HUES48 (cell line): ENCODE measurements around the gene SEC24C.

ENCODE experiments used
- H3K27ac ChIP-seq: one replicate; pipeline ENCODE4 v1.7.0; 2013; ENCODE audit warnings: low read depth, low read length, inconsistent platforms
- H3K27me3 ChIP-seq: 2 replicates; pipeline ENCODE4 v1.6.1; 2013; ENCODE audit warnings: mild to moderate bottlenecking, low read length; ENCODE audit not compliant: control insufficient read depth, insufficient read depth
- H3K36me3 ChIP-seq: 2 replicates; pipeline ENCODE4 v1.6.1; 2013; ENCODE audit warnings: low read length; ENCODE audit not compliant: control insufficient read depth, insufficient read depth
- H3K4me1 ChIP-seq: 2 replicates; pipeline ENCODE4 v1.6.1; 2013; ENCODE audit warnings: mild to moderate bottlenecking, low read length; ENCODE audit not compliant: control insufficient read depth, insufficient read depth
- H3K4me3 ChIP-seq: 2 replicates; pipeline ENCODE4 v1.5.1; 2013; ENCODE audit warnings: mild to moderate bottlenecking, low read depth, low read length
- H3K9ac ChIP-seq: 2 replicates; pipeline ENCODE4 v1.6.1; 2013; ENCODE audit warnings: mild to moderate bottlenecking, low read depth, low read length, moderate library complexity
- H3K9me3 ChIP-seq: 2 replicates; pipeline ENCODE4 v1.6.1; 2013; ENCODE audit warnings: low read length; ENCODE audit not compliant: control insufficient read depth, insufficient read depth

Gene SEC24C

GRCh38 chr10:73758704-73759511 is 14.7 kb downstream of the SEC24C start:
- no peaks in the 10 kb centered on the region for H3K27me3 ChIP-seq
- no peaks in the 10 kb centered on the region for H3K9me3 ChIP-seq
- no peak overlapping the region for H3K27ac ChIP-seq
- no peak overlapping the region for H3K4me3 ChIP-seq
- no peaks in the 10 kb centered on the region for H3K4me1 ChIP-seq
- no peak overlapping the region for H3K9ac ChIP-seq
- peaks cover 49% of the 10 kb centered on the region for H3K36me3 ChIP-seq

- Histone ChIP-seq H3K4me1 (no peaks in the 10 kb centered on the region), H3K36me3 (peaks cover 53% of the 10 kb centered on the region), H3K27ac (no peak overlapping the region), H3K9me3 (no peaks in the 10 kb centered on the region), H3K9ac (no peak overlapping the region), H3K27me3 (no peaks in the 10 kb centered on the region), H3K4me3 (no peak overlapping the region)
Observed at GRCh38 chr10:73759512-73760115, 15.4 kb downstream of the SEC24C start.

DNA sequence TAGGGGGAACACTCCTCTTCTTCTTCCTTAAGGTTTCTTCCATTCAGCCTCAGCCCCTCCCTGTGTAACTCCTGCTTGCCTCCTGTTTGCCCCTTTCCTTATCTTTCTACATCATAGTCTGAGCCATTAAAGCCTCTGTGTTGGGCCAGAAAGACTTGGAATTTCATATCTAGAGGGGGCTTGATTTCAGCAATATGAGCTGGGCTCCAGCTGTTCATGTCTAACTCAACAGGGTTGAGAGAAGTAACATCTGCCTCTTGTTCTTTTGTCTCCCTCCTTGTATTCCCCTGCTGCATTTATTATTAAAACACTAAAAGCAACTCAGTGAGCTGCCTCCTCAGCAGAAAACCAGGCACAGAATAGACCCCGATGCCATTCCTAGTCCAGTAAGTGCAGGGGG is 17.6 kb downstream of the SEC24C start:
- no peaks in the 10 kb centered on the region for H3K4me1 ChIP-seq
- no peak overlapping the region for H3K9ac ChIP-seq
- H3K27me3 ChIP-seq = no peaks in the 10 kb centered on the region
- no peak overlapping the region for H3K4me3 ChIP-seq
- no peaks in the 10 kb centered on the region for H3K9me3 ChIP-seq
- peaks cover 75% of the 10 kb centered on the region for H3K36me3 ChIP-seq
- H3K27ac ChIP-seq = no peak overlapping the region

DNA sequence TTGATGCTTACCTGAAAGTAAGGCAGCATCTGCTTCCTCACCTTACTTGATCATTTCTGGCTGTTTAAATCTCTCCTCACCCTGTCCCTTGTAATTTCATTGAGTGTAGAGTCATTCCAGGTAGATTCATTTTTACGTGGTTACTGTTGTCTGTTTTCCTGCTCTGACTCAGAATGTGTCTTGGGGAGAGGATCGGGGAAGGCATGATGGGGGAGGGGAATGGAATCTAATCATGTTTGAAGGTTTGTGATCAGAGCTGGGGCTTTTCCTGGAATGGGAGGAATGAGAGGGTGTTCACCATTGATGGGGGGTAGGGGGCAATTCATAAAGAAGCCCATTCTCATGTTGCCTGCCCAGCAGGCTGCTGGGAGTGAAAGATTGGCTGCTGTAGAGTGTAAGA is 18.7 kb downstream of the SEC24C start:
- H3K27ac ChIP-seq = no peak overlapping the region
- H3K4me1 ChIP-seq = no peaks in the 10 kb centered on the region
- H3K4me3 ChIP-seq = no peak overlapping the region
- no peak overlapping the region for H3K9ac ChIP-seq
- no peaks in the 10 kb centered on the region for H3K27me3 ChIP-seq
- H3K36me3 ChIP-seq = peaks cover 86% of the 10 kb centered on the region
- H3K9me3 ChIP-seq = no peaks in the 10 kb centered on the region

DNA sequence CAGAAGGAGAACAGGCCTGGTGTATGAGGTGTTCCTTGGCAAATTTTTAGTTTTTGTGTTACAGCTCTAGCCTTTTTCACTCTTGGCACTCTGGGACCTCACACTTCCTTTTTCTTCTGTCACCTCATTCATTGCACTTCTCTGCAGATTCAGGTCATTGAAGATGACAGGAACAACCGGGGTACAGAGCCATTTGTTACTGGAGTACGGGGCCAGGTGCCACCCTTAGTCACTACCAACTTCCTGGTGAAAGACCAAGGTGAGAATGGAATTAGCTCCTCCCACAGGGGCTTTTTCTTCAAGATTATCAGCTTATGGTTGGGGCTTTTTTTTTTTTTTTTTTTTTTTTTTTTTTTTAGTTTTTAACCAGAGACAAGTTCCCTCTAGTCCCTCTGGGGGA is 19.2 kb downstream of the SEC24C start:
- Histone ChIP-seq H3K27ac (no peak overlapping the region), H3K36me3 (peaks cover 89% of the 10 kb centered on the region), H3K9ac (no peak overlapping the region), H3K27me3 (no peaks in the 10 kb centered on the region), H3K9me3 (no peaks in the 10 kb centered on the region), H3K4me3 (no peak overlapping the region), H3K4me1 (no peaks in the 10 kb centered on the region)

- H3K9me3 ChIP-seq = no peaks in the 10 kb centered on the region
- no peaks in the 10 kb centered on the region for H3K4me1 ChIP-seq
- no peak overlapping the region for H3K27ac ChIP-seq
- no peaks in the 10 kb centered on the region for H3K27me3 ChIP-seq
- no peak overlapping the region for H3K9ac ChIP-seq
- no peak overlapping the region for H3K4me3 ChIP-seq
- H3K36me3 ChIP-seq = peaks cover 94% of the 10 kb centered on the region
Observed at GRCh38 chr10:73765066-73765465, 20.9 kb downstream of the SEC24C start.

DNA sequence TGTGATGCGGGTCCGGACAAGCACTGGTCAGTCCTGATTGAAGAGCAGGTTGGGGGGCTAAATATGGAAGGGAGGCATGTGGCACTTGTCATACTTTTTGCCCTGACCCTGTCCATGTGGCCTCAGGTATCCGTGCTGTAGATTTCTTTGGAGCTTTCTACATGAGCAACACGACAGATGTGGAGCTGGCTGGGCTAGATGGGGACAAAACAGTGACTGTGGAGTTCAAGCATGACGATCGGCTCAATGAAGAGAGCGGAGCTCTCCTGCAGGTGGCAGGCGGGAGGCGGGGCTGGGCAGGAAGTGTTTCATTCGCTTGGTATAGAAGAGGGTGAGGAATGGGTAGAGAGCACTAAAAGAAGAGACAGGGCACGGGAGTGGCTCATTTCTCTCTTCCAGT is 24.7 kb downstream of the SEC24C start:
- no peak overlapping the region for H3K9ac ChIP-seq
- H3K27ac ChIP-seq = no peak overlapping the region
- peaks cover 6% of the 10 kb centered on the region; the same call in 1 of the 2 replicates for H3K4me1 ChIP-seq
- H3K4me3 ChIP-seq = no peak overlapping the region
- peaks cover 71% of the 10 kb centered on the region for H3K36me3 ChIP-seq
- H3K27me3 ChIP-seq = no peaks in the 10 kb centered on the region
- H3K9me3 ChIP-seq = no peaks in the 10 kb centered on the region

DNA sequence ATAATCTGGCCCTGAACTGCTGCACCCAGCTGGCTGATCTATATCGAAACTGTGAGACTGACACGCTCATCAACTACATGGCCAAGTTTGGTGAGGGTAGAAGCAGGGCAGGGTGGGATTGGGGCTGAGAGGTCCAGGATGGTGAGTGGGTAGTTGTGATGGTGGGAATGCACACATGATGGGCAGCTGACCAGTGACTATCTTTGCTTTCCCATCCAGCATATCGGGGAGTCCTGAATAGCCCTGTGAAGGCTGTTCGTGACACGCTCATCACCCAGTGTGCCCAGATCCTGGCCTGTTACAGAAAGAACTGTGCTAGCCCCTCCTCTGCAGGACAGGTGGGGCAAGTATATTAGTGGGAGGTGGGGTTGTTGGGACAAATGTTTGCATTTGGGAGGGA is 25.2 kb downstream of the SEC24C start:
- no peak overlapping the region for H3K27ac ChIP-seq
- no peak overlapping the region for H3K9ac ChIP-seq
- H3K27me3 ChIP-seq = no peaks in the 10 kb centered on the region
- no peaks in the 10 kb centered on the region for H3K9me3 ChIP-seq
- peaks cover 68% of the 10 kb centered on the region for H3K36me3 ChIP-seq
- peaks cover 6% of the 10 kb centered on the region; the same call in 1 of the 2 replicates for H3K4me1 ChIP-seq
- no peak overlapping the region for H3K4me3 ChIP-seq

DNA sequence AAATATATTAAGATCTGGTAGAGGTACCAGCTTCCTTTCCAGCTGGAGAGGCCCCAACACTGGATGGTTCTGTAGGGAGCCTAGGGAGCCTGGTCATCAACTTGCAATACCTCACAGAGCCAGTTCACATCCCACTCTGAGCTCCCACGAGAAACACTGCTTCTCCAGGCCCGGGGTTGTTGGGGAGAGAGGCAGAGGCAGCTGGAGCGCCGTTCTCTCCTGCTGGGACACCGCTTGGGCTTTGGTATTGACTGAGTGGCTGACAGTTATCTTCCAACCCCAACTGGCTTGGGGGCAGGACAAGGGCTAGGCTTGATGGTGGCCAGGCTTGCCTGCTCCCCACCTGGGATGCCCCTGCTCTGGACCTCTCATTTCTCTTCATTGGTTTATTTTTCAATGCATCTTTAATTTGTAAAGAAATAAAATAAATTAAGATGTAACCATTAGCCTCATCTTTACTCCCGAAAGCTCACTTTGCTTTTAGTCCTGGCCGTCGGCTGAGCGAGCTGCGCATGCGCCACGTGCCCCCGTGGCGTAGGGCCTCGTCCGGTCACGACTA is 27.6 kb downstream of the SEC24C start:
- Histone ChIP-seq H3K4me3 (peak overlapping the region; percentile 78), H3K9ac (peak overlapping the region; percentile 81; the same call in 1 of the 2 replicates), H3K27me3 (no peaks in the 10 kb centered on the region), H3K9me3 (no peaks in the 10 kb centered on the region), H3K27ac (peak overlapping the region; percentile 80), H3K36me3 (peaks cover 61% of the 10 kb centered on the region), H3K4me1 (peaks cover 6% of the 10 kb centered on the region; the same call in 1 of the 2 replicates)

- Histone ChIP-seq H3K9ac (peak overlapping the region; percentile 81), H3K9me3 (no peaks in the 10 kb centered on the region), H3K4me3 (peak overlapping the region; percentile 78), H3K4me1 (peaks cover 6% of the 10 kb centered on the region; the same call in 1 of the 2 replicates), H3K36me3 (peaks cover 58% of the 10 kb centered on the region), H3K27me3 (no peaks in the 10 kb centered on the region), H3K27ac (peak overlapping the region; percentile 80)
Observed at GRCh38 chr10:73772281-73773151, 28.3 kb downstream of the SEC24C start.
